ENCODE results near the gene ANKZF1. TPM values are rescaled to one million over a fixed set of nuclear protein-coding genes. Genes with fewer than 3 reads are reported as not detected.

ANKZF1 gene
- total and polyA plus RNA-seq, 2 of the 4 experiments (the other 2 are of a cell fraction) = 18.6 to 33.8 TPM

GRCh38 chr2:219216535-219216915 lies 13.1 kb upstream of the ANKZF1 start (continued):
- TF ChIP-seq MAZ (IDR thresholded peaks at IDR 0.05; ENCODE audit: borderline replicate concordance, low read depth, low read length) = no peak
- no peak for TF ChIP-seq BHLHE40 (IDR thresholded peaks at IDR 0.05; ENCODE audit: low read depth, low read length)
- TF ChIP-seq RAD21 (IDR thresholded peaks at IDR 0.05; ENCODE audit: low read length) = no peak

GRCh38 chr2:219218217-219218731 lies 11.3 kb upstream of the ANKZF1 start:
- no TSS peak for BruUV-seq (replicated peaks)
- H3K9ac ChIP-seq (ENCODE audit: low read depth, low read length) = peak overlapping the region; percentile 77
- peak; percentile 77 for ATAC-seq (ENCODE audit: low read depth)
- peak overlapping the region; percentile 41; the same call in 1 of the 3 replicates for H2BK15ac ChIP-seq (ENCODE audit: low read depth, low read length)
- H3K27ac ChIP-seq (ENCODE audit: insufficient read depth, low read length) = peak overlapping the region; percentile 92
- H3K9me3 ChIP-seq (ENCODE audit: control insufficient read depth, insufficient read depth, low read length) = no peaks in the 10 kb centered on the region
- H2BK120ac ChIP-seq (ENCODE audit: low read depth, low read length) = peak overlapping the region; percentile 90
- H3K4me3 ChIP-seq (ENCODE audit: insufficient read depth, low read depth, low read length) = peak overlapping the region; percentile 54
- H3K36me3 ChIP-seq (ENCODE audit: control insufficient read depth, insufficient read depth, low read length) = peaks cover 50% of the 10 kb centered on the region
- peaks cover 5% of the 10 kb centered on the region; the same call in 1 of the 2 replicates for H3K4me1 ChIP-seq (ENCODE audit: control insufficient read depth, insufficient read depth, low read length)
- DNase-seq = peak; percentile 68
- peak overlapping the region; percentile 93 for H3K4me2 ChIP-seq (ENCODE audit: low read depth, low read length)
- peak overlapping the region; percentile 97 for H2AK9ac ChIP-seq (replicated peaks; ENCODE audit: low read depth, low read length, poor library complexity)
- H2AFZ ChIP-seq (replicated peaks; ENCODE audit: low read length, poor library complexity) = peak overlapping the region; percentile 91
- peaks cover 6% of the 10 kb centered on the region for H3K9me1 ChIP-seq (ENCODE audit: insufficient read depth, low read length)
- H2AK5ac ChIP-seq (ENCODE audit: low read depth, low read length) = peak overlapping the region; percentile 90
- peak overlapping the region; percentile 91 for H2BK5ac ChIP-seq (ENCODE audit: low read depth, low read length, poor library complexity, severe bottlenecking)
- peak overlapping the region; percentile 97 for H4K91ac ChIP-seq (ENCODE audit: insufficient read depth, low read depth, low read length)
- dilution Hi-C loops (cut with HindIII; ENCODE audit: low sequenced_read_pairs, unreplicated experiment) (no loop called here), intact Hi-C loops (cut with micrococcal nuclease) (loop anchor here (1.0 to 2.0 kb wide), 2 partner anchors 58 to 61 kb away; partner anchors contain the start of genes DNAJB2 and NHEJ1), in situ Hi-C loops (cut with MboI; ENCODE audit: low sequenced_read_pairs) (no loop called here)
- TF ChIP-seq RCOR1 (IDR thresholded peaks at IDR 0.05; ENCODE audit: insufficient replicate concordance, low read length) = peak; percentile 77
- TF ChIP-seq MXI1 (IDR thresholded peaks at IDR 0.05; ENCODE audit: borderline replicate concordance, low read depth, low read length) = 0 out of 2 replicates have a peak, but pooled peaks have one; percentile 23
- no peak for TF ChIP-seq MAZ (IDR thresholded peaks at IDR 0.05; ENCODE audit: borderline replicate concordance, low read depth, low read length)
- TF ChIP-seq, protein P1, sequence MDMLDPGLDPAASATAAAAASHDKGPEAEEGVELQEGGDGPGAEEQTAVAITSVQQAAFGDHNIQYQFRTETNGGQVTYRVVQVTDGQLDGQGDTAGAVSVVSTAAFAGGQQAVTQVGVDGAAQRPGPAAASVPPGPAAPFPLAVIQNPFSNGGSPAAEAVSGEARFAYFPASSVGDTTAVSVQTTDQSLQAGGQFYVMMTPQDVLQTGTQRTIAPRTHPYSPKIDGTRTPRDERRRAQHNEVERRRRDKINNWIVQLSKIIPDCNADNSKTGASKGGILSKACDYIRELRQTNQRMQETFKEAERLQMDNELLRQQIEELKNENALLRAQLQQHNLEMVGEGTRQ (IDR thresholded peaks at IDR 0.05; ENCODE audit: low read depth, low read length) = no peak
- TF ChIP-seq RAD21 (IDR thresholded peaks at IDR 0.05; ENCODE audit: low read length) = no peak
- TF ChIP-seq SMC3 (IDR thresholded peaks at IDR 0.05; ENCODE audit: low read depth, low read length) = no peak
- no peak for TF ChIP-seq FOS (IDR thresholded peaks at IDR 0.05; ENCODE audit: low read depth, low read length)
- peak overlapping the region; percentile 15 to 87; a peak in 3 of 4 replicates for H4K8ac ChIP-seq (ENCODE audit: low read depth in 2 of 2, low read length in 2 of 2)
- WGBS, 2 experiments (ENCODE audit: extremely low coverage in 2 of 2, insufficient read length in 1 of 2) = 3% methylated on average over 32 of the region's 37 CpGs; no CpG with 5 or more reads in 1 of the 2 experiments
- H3K4ac ChIP-seq (ENCODE audit: low read depth, low read length) = peak overlapping the region; percentile 98
- H3K23ac ChIP-seq (ENCODE audit: low read depth, low read length) = peak overlapping the region; percentile 98
- H3K56ac ChIP-seq (ENCODE audit: extremely low read depth, insufficient read depth, low read length) = peak overlapping the region; percentile 82; the same call in 1 of the 2 replicates
- H3K18ac ChIP-seq (ENCODE audit: low read depth, low read length) = peak overlapping the region; percentile 81
- peak overlapping the region; percentile 88 for H3K14ac ChIP-seq (replicated peaks; ENCODE audit: low read depth, low read length)
- POLR2A ChIA-PET (ENCODE audit: unreplicated experiment) = interaction anchor here (0.6 kb wide), 2 partner anchors 125 to 168 kb away, joined by 4 read pairs; no protein-coding TSS in a partner anchor
- no peaks in the 10 kb centered on the region for H3K27me3 ChIP-seq (ENCODE audit: control insufficient read depth, insufficient read depth, low read length)
- CTCF ChIA-PET = interaction anchor here (0.6 to 1.6 kb wide), 7 partner anchors 10 to 171 kb away, joined by 3 to 8 read pairs (median 4); partner anchors contain the start of genes DNAJB2 and ZFAND2B
- H4K5ac ChIP-seq (ENCODE audit: low read depth, low read length) = peak overlapping the region; percentile 78
- peaks cover 8 to 28% of the 10 kb centered on the region in 2 experiments; a peak in 3 of 4 replicates for H3K79me1 ChIP-seq (ENCODE audit: low read depth in 1 of 2, low read length in 2 of 2)
- peaks cover 11% of the 10 kb centered on the region for H4K20me1 ChIP-seq (ENCODE audit: insufficient read depth, low read length)
- H2BK20ac ChIP-seq (ENCODE audit: low read depth, low read length) = peak overlapping the region; percentile 53; the same call in 1 of the 2 replicates
